MM.1S (cell line): ENCODE results near the gene IGSF9B.

Experiments
- DNase-seq: peaks from one replicate; pipeline ENCODE4 v3.0.0-alpha.2; 2015
- H2AFZ ChIP-seq: fragments of 300-600 bp; sonication (generic); 2 replicates; pipeline ENCODE4 v1.6.0; 2016; ENCODE audit warnings: antibody characterized with exemption, low read length
- H3F3A ChIP-seq: fragments of 300-600 bp; sonication (generic); 2 replicates; pipeline ENCODE4 v1.6.1; 2016; ENCODE audit warnings: mild to moderate bottlenecking, antibody characterized with exemption, low read length, moderate library complexity, mixed read lengths; ENCODE audit not compliant: insufficient read depth
- H3K27ac ChIP-seq: fragments of 300-600 bp; sonication (generic); 2 replicates; pipeline ENCODE4 v1.5.1; 2016; ENCODE audit warnings: mild to moderate bottlenecking, low read length
- H3K27me3 ChIP-seq: fragments of 300-600 bp; sonication (generic); replicated peaks from 2 replicates; pipeline ENCODE4 v1.6.0; 2016; ENCODE audit warnings: low read length; ENCODE audit not compliant: insufficient read depth
- H3K36me3 ChIP-seq: fragments of 300-600 bp; sonication (generic); replicated peaks from 2 replicates; pipeline ENCODE4 v1.6.1; 2016; ENCODE audit warnings: mild to moderate bottlenecking, low read length, mixed read lengths; ENCODE audit not compliant: insufficient read depth
- H3K4me1 ChIP-seq: fragments of 300-600 bp; sonication (generic); 2 replicates; pipeline ENCODE4 v1.6.1; 2016; ENCODE audit warnings: low read length, mixed read lengths
- H3K4me2 ChIP-seq: fragments of 300-600 bp; sonication (generic); 2 replicates; pipeline ENCODE4 v1.6.0; 2016; ENCODE audit warnings: low read depth, low read length
- H3K4me3 ChIP-seq: fragments of 300-600 bp; sonication (generic); 2 replicates; pipeline ENCODE4 v1.5.1; 2016; ENCODE audit warnings: low read length, mixed read lengths
- H3K79me2 ChIP-seq: fragments of 300-600 bp; sonication (generic); 2 replicates; pipeline ENCODE4 v1.6.1; 2016; ENCODE audit warnings: mixed run types, low read length, mixed read lengths
- H3K9ac ChIP-seq: fragments of 300-600 bp; sonication (generic); 2 replicates; pipeline ENCODE4 v1.6.1; 2016; ENCODE audit warnings: low read length, mixed read lengths
- H3K9me2 ChIP-seq: fragments of 300-600 bp; sonication (generic); replicated peaks from 2 replicates; pipeline ENCODE4 v1.6.1; 2016; ENCODE audit warnings: mild to moderate bottlenecking, low read length, mixed read lengths; ENCODE audit not compliant: insufficient read depth
- H3K9me3 ChIP-seq: fragments of 300-600 bp; sonication (generic); replicated peaks from 2 replicates; pipeline ENCODE4 v1.6.1; 2016; ENCODE audit warnings: mild to moderate bottlenecking, low read length, mixed read lengths; ENCODE audit not compliant: insufficient read depth
- H4K20me1 ChIP-seq: fragments of 300-600 bp; sonication (generic); 2 replicates; pipeline ENCODE4 v1.6.1; 2016; ENCODE audit warnings: mild to moderate bottlenecking, low read length, moderate library complexity, mixed read lengths; ENCODE audit not compliant: insufficient read depth
- CTCF ChIP-seq: fragments of 300-600 bp; sonication (generic); IDR thresholded peaks from 2 replicates; pipeline ENCODE4 v1.5.1; 2016; ENCODE audit warnings: antibody characterized with exemption, low read length, mixed read lengths
- EZH2 ChIP-seq: fragments of 300-600 bp; sonication (generic); optimal IDR thresholded peaks from 2 replicates; pipeline ENCODE3; 2017; ENCODE audit warnings: low read depth, mild to moderate bottlenecking, antibody characterized with exemption, low read length, mixed read lengths
- EZH2phosphoT487 ChIP-seq: fragments of 300-600 bp; sonication (generic); IDR thresholded peaks from 2 replicates; pipeline ENCODE4 v1.6.1; 2018; ENCODE audit warnings: antibody characterized with exemption, low read length

The IGSF9B gene

GRCh38 chr11:133974836-133975487 lies 18.2 kb upstream of the IGSF9B start:
- H3K27me3 ChIP-seq: no peaks in the 10 kb centered on the region
- H4K20me1 ChIP-seq: no peaks in the 10 kb centered on the region
- no peak overlapping the region for H3K9ac ChIP-seq
- no peaks in the 10 kb centered on the region for H3K4me1 ChIP-seq
- H3F3A ChIP-seq: no peaks in the 10 kb centered on the region
- no peaks in the 10 kb centered on the region for H3K9me2 ChIP-seq
- H2AFZ ChIP-seq: no peak overlapping the region
- no peaks in the 10 kb centered on the region for H3K9me3 ChIP-seq
- H3K36me3 ChIP-seq: no peaks in the 10 kb centered on the region
- TF ChIP-seq EZH2: no peak
- TF ChIP-seq CTCF: no peak
- no peak for TF ChIP-seq EZH2phosphoT487
- no peaks in the 10 kb centered on the region for H3K79me2 ChIP-seq
- H3K27ac ChIP-seq: no peak overlapping the region
- no peak overlapping the region for H3K4me2 ChIP-seq
- no peak for DNase-seq
- H3K4me3 ChIP-seq: no peak overlapping the region

- H2AFZ ChIP-seq: no peak overlapping the region
- H3K4me1 ChIP-seq: no peaks in the 10 kb centered on the region
- no peak for DNase-seq
- no peaks in the 10 kb centered on the region for H3F3A ChIP-seq
- H3K4me3 ChIP-seq: no peak overlapping the region
- no peak for TF ChIP-seq CTCF
- no peak for TF ChIP-seq EZH2phosphoT487
- TF ChIP-seq EZH2: no peak
- no peaks in the 10 kb centered on the region for H3K9me2 ChIP-seq
- no peaks in the 10 kb centered on the region for H3K27me3 ChIP-seq
- H3K9ac ChIP-seq: no peak overlapping the region
- no peak overlapping the region for H3K4me2 ChIP-seq
- H3K9me3 ChIP-seq: no peaks in the 10 kb centered on the region
- H4K20me1 ChIP-seq: no peaks in the 10 kb centered on the region
- no peak overlapping the region for H3K27ac ChIP-seq
- no peaks in the 10 kb centered on the region for H3K36me3 ChIP-seq
- no peaks in the 10 kb centered on the region for H3K79me2 ChIP-seq
These were observed 15.1 kb upstream of the IGSF9B start for GRCh38 chr11:133971881-133972280.

- TF ChIP-seq EZH2 (no peak), EZH2phosphoT487 (no peak), CTCF (no peak)
- no peaks in the 10 kb centered on the region for H3K36me3 ChIP-seq
- no peaks in the 10 kb centered on the region for H3K9me3 ChIP-seq
These were observed 12.3 kb upstream of the IGSF9B start for GRCh38 chr11:133969112-133969511.

More at GRCh38 chr11:133969112-133969511, 12.3 kb upstream of the IGSF9B start:
- DNase-seq: no peak
- no peak overlapping the region for H2AFZ ChIP-seq
- H3K9ac ChIP-seq: no peak overlapping the region
- no peaks in the 10 kb centered on the region for H3F3A ChIP-seq
- H3K27ac ChIP-seq: no peak overlapping the region
- no peaks in the 10 kb centered on the region for H3K4me1 ChIP-seq
- H4K20me1 ChIP-seq: no peaks in the 10 kb centered on the region
- H3K4me3 ChIP-seq: no peak overlapping the region
- H3K4me2 ChIP-seq: no peak overlapping the region
- H3K9me2 ChIP-seq: no peaks in the 10 kb centered on the region
- no peaks in the 10 kb centered on the region for H3K79me2 ChIP-seq
- H3K27me3 ChIP-seq: no peaks in the 10 kb centered on the region
